Right kidney (tissue), 1 donor: Measurements from ENCODE around the gene ABAT.
"Not testable (repeated sequence)": the region's sequence is repeated elsewhere in the genome, so short reads cannot be mapped to it uniquely, and the experiment has no call there.

Experiments used
- DNase-seq: peaks from one replicate; pipeline ENCODE4 v3.0.0-alpha.2; 2016

The ABAT gene

DNA sequence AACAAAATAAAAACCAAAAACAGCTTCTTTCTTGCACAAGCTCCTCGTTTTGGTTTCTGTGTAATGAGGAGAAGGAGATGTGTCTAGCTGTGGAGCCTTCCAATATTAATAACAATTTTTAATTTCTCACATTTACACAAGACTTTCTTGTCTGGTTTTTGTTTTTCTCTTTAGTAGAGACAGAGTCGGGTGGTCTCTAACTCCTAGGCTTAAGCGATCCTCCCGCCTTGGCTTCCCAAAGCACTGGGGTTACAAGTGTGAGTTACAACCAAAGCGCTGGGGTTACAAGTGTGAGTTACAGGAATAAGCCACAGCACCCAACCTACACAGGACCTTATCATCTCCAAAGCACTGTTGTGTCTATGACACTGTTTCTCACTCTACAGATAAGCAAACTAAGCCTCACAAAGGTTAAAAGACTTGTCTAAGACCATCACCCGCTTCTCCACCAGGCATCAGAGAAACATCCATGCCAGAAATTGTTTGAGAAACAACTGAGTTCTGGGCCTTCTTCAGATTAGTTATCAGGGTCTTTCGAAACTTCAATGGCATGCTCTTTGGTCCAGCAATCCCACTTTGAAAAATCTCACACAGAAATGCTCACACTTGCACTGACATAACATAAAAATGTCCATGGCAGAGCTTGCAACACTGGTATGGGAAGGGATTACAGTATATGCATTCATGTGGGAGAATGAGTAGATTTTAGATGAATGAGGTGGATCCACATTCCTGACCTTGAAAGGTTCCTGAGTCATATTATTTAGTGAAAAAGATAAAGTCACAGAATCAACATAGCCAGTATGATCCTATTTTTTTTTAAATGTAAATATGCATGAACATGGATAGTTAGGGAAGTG is 3.9 kb downstream of the ABAT start:
- DNase-seq: no peak

DNA sequence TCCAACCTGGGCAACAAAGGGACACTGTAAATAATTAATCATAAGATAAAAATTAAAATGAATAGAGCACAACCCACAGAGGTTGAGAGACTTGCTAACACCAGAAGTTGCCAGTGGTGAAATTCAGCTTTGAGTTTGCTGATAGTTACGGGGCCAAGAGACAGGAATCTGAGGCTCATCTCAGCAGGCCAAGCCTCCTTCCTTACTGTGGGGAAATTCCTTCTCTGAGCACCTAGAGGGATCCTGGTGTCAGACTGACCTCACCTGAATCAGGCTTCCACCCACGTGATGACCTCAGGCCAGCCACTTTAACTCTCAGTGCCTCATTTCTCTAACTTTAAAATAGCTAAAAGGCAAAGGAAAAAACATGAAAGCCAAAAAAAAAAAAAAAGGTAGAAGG is 4.7 kb downstream of the ABAT start:
- DNase-seq: no peak

DNA sequence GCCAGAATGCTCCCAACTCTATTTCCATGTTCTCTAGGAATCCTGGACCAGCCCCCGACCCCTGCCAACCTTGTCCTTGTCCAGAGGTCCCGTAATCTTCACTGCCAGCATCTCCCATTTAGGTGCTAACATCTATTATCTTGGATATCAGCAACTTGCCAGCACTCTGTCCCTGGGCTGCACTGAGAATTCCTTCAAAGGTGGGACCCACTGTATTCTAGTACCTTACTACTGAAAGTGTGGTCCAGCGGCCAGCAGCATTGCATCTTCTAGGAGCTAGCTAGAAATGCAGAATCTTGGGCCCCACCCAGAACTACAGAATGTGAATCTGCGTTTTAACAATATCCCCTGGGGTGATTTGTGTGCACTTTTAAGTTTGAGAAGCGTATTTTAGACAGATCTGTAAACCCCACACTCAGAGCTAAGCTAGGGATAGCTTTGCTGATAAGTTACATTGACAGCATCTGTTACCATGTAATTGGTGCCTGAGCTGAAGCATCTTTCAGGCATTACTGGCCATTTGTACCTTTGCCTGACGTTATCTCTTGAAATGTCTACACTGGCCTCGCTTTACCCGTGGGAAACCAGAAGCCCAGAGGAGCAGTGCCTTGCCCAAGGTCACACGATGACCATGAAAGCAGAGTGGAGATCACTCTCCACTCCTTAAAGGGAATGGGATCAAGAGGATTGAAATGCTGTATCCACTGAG is 8.3 kb downstream of the ABAT start:
- no peak for DNase-seq

DNA sequence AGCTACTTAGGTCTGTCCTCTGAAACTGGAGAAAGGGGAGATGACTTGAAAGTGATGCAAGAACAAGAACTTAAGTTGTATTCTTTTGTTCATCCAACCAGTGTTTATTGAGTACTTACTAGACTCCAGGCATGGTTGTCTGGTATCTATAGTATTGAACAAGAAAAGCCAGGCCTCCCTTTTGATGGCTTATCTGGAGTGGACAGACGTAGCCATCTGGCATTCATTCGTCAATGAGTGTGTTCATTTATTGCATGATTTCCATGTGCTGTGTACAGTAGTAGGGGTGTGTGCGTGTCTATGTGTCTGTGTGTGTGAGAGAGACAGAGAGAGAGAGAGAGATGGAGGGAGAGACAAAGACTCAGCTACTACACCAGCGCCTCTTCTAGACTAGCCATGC is 9.2 kb downstream of the ABAT start:
- DNase-seq: no peak

DNA sequence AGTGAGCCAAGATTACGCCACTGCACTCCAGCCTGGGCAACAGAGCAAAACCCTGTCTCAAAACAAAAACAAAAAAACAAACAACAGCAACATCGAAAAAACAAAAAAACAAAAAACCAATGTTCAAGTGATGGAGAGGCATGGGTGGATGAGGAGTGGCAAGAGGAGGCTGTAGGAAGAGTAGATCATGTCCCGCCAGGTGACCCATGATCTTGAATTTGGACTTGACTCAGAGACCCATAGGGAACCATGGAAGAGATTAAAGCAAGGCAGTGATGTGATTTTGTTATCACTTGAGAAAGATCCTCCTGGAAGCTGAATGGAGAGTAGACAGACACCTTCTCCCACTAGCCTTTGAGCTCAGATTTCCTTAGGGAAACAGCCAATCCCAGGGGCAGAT is 11.2 kb downstream of the ABAT start:
- peak; percentile 9 for DNase-seq

DNA sequence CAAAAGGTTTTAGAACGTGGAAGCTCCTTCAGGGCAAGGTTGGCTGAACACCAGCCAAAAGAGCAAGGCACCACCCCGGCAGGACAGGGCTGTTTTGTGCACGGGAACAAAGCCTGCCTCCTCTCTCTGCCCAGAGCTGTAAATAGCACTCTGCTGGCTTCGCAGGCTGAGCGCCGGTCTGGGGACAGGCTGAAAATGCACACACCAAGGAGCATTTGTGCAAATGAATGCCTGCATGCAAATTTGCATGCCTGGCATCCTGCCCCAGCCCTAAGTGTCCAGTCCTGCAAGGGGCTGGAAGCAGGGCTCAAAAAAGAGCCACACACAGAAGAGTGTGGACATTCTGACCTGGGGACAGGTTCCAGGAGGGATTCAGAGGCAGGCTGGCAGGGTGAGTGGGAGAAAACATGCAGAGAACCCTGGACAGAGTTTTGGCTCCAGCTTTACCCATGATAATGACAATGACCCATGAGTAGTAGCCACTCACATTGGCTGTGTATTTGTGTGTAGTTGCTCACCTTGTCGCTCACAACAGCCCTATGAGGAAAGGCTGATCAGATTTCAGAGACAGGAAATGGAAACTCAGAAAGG is 11.7 kb downstream of the ABAT start:
- peak; percentile 37 for DNase-seq

DNA sequence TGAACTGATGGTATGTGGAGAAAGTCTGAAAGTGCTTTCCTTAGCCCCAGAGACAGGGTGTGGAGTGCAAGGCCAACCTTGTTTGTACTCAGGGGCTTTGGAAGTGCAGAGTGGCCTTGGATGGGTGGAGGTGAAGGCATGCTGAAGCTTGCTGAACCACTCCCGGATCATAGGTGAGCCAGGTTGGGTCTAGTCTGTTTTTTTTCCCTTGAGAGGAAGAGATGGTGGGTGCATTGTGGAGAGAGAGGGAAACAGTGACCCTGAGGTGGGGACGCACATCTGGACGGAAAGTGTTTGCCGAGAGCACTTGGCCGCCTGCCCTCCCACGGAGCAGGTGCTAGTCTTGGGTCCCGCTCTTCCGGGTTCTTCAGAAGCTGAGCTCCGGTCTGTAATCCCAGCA is 12.5 kb downstream of the ABAT start:
- DNase-seq: no peak

DNA sequence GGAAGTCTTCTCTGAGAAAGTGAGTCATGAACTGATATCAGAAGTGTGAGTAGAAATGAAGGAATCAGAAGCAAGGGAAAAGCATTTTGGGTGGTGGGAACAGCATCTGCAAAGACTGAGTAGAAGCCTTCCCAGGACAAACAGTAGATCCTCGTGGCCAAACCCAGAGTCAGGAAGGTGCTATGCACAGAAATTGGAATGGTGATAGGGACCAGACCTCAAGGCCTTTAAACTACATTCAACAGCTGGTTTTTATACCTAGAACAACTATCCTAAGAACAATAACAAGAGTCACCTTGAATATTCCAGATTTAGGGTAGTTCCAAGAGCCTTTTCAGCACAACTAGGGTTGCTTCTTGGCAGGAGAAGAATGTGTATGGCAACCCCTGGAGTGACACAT is 15.3 kb downstream of the ABAT start:
- DNase-seq: no peak

DNA sequence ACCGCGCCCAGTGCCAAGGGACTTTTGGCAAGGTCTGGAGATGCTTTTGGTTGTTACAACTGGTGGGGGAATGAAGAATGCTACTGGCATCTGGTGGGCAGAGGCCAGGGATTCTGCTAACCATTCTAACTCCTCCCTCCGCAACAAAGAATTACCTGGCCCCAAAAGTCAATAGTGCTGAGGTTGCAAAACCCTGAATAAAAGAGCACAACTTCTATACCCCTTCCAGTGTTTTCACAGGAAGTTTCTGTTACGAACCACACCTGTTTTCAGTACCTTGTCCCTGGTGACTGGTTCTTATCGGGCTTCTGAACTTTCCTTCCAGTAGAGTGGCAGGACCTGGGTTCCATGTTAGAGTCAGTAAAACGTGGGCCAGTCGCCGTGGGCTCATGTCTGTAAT is 17.3 kb downstream of the ABAT start:
- no peak for DNase-seq

DNA sequence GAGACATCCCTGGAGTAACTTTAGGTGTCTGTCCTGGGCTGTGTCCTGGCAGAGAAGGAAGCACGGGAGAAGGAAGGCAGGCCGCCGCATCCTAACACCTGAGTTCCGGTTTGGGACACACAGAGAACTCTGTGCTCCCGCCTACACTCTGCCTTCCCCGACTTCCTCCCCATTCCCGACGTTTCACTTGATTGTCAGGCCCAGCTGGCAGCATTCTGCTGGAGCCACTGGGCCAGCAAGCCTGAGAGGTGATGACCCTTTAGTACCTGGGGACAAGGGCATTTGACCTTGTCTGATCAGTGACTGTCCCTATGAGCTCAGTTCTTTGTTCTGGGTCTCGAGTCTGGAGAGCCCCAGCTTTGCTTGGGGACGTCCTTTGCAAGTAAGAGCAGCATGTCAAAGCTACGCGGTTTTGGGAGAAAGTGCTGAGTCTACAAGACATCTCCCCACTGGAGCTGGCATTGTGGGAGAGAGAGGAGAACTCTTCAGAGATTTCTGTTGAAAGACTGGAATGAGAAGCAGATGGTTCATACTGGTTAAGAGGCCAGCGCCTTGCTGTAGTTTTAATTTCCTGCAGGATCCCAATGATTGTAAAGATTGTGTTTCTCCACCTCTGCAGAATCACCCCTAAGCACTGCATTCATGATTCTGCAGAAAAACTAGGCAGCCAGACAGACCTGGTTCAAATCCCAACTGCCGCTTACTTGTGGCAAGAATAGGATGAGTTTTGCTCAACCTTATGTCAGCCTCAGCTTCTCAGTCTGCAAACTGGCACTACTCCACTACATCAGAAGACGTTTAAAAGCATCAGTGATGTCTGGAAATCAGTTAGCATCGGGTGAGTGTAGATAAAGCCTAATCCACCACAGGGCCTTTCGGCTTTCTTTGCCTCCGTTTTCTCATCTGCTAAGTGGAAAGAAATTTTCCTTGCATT is 20.6 kb downstream of the ABAT start:
- DNase-seq: no peak

DNA sequence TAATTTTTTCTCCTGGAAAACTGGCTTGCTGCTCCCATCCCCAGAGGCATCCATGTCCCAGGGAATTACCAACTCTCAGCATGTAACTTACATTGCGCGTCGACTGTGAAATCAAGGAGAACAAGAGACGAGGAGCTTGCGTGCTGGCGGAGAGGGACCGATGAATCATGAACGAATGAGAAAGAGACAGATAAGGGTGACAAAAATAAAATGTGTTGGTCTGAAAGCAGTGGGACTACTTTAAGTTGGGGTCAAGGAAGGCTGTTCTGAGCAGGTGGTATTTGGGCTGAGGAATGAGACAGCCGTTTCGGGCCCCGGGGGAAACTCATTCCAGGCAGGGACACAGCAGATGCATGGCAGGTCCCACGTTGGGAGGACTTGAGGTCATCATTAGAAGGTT is 22.5 kb downstream of the ABAT start:
- DNase-seq: no peak

DNA sequence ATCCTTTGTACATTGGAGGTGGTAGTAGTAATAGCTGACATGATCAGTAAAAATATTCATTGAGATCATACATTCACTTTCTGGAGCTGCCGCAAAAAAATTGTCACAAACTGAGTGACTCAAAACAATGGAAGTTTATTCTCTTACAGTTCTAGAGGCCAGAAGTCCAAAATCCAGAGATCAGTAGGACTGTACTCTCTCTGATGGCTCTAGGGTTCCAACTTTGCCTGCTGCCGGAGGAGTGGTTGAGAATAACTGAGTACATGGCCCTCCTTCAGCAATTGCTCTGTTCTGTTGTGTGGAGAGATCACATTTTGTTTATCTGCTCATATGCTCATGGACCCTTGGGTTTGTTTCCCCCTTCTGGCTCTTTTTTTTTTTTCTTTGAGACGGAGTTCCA is 23.5 kb downstream of the ABAT start:
- DNase-seq: no peak

DNA sequence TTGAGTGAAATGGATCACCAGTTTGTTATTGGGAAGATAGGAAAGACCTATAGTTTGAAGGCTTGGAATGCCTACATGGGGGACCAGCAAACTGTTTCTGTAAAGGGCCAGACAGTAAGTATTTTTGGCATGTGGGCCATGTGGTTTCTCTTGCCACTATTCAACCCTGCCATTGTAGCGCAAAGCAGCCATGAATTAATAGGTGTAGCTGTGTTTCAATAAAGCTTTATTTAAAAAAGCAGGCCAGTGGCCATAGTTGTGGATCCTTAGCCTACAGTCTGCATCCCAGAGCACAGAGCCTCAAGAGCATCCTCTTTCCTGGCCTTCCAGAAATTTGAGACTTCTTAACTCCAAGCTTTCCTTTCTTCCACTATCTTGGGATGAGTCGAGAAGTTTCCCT is 29.3 kb downstream of the ABAT start:
- DNase-seq: no peak

DNA sequence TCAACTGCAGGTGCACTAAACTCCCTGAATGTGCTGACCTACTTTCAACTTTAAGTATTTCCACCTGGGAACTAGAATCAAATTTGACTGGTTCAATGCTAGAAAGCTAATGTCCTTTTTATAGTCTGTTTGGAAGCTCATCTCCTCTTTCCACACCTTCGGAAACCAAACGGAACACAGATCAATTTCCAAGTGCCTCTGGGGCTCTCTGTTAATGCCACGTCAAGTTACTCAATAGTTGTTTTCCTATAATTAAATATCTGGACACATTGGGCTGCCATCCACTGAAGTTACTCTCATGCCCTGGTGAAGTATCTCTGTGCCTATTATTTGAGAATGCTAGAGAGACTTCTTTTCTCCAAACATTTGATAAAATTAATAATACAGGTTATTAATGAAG is 29.7 kb downstream of the ABAT start:
- DNase-seq: no peak

DNA sequence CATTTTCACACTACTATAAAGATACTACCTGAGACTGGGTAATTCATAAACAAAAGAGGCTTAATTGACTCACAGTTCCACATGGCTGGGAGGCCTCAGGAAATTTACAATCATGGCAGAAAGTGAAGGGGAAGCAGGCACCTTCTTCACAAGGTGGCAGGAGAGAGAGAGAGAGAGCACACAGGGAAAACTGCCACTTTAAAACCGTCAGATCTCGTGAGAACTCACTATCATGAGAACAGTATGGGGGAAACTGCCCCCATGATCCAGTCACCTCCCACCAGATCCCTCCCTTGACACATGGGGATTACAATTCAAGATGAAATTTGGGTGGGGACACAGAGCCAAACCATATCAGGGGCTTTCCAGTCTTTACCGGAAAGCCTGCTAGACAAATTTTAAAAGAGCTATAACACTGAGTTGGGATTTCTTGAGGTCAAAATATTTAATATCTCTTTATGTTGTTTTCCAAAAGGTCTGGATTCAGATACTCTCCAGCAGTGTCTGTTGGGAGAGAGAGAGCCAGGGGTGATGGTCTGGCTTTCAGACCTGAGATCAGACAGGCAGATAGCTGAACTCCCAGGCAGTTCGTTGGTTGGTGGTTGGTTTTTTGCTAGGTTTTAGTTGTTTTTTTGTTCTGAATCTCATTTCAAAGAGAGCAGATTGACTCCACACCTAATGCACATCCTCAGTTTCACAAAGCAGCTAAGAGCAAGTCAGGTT is 30.8 kb downstream of the ABAT start:
- DNase-seq: not testable (repeated sequence)

DNA sequence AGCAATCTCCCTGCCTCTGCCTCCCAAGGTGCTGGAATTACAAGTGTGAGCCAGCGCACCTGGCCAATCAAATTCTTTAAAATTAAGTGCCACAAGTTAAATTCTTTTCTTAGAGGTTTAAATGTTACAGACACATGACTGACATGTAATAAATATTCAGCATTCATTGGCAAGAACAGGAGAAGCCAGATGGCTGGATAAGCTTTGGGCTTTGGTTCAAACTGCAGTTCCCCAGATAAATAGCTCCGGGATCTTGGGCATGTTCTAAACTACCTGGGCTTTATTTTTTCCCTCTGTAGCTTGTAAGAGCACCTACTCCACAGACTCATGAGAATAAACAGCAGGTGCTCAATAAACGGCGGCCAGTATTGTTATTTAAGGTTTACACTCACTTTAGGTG is 34.1 kb downstream of the ABAT start:
- DNase-seq: no peak

DNA sequence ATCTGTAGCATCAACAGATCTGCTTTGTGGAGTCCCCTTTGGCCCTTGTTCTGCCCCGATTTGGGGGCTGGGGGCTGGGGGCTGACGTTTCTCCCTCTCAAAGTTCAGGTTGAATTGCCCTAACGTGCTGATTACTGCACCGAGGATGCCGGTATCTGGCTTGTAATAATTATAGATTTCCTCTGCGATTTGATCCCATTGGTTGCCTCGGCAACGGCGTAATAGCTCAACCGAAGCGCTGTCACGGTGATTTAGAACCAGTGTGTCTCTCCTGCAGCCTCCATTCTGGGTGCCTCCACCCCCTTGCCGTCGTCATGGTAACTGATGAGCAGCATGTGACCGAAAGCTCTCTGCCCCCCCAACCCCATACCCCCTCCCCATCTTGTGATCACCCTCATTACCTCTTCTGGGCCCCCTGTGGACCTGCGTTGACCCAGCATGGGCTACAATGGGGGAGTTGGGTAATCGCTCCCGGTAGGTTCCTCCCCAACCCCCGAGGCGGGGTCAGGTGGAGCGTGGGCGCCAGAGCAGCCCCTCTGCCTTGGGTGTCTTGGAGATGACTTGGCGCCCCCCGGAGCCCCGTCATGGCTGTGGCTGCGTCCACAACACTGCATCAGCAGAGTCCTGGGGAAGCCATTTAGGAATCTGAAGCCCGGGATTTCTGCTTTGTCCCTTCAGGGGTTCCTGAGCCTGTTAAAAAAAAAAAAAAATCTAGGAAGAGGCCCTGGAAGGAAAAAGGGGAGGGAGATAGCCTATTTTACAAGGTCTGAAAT is 38.4 kb downstream of the ABAT start:
- DNase-seq: peak; percentile 47

DNA sequence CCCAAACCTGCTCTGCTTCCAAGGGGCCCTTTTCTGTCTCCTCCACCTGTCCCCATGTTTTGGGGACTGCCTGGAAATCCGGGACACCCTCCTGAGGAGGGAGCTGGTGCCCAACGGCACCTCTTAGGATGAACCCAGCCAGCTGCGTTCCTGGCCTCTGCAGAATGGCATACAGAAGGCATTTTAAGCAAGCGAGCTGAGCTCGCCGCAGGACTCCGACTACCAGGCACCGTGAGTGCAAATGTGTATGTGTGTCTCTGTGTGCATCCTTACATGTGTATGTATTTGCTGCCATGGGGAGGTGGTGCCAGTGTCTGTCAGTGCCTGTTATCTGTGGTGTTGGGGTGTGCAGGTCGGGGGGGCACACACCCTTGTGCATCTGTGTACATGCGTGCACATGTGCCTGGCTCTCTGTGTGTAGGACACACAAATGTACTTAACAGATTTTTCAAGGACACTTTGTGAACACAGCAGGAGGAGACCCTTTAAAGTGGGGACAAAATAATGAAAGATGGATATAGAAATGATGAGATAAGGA is 39.3 kb downstream of the ABAT start:
- DNase-seq: no peak

DNA sequence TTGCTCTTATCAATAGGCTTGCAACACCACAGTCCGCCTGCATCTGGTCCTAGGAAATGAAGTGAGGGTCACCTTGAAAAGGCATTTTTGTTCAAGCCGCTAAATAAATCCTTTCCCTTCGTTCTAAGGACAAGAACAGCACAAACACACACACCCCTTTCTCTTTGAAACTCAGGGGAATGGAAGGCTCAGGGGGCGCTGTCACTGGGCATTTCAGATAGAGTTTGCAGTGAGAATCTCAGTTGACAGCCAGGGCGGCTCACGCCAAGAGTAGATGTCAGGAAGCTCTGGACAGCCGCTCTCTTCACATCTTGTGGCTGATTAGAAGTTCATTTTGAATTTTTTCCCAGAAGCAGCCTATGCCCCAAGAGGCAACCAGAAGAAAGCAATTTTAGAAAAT is 39.8 kb downstream of the ABAT start:
- DNase-seq: no peak

DNA sequence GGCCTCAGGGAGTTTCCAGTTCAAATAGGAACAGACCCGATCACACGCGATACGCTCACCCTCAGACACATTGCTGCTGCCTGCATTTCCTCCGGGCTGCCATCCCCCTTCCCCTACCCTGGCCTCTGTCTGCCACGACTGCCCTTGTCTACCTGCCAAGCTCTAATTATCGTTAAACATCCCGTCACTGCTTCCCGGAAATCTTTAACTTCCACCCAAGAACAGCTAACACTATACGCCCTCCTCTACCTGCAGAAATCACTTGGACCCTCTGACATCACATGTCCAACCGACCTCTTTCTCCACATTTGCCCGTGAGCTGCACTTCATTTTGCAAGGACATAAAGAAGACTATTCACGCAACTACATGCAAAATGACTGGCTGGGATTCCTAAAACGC is 40.4 kb downstream of the ABAT start:
- DNase-seq: no peak

DNA sequence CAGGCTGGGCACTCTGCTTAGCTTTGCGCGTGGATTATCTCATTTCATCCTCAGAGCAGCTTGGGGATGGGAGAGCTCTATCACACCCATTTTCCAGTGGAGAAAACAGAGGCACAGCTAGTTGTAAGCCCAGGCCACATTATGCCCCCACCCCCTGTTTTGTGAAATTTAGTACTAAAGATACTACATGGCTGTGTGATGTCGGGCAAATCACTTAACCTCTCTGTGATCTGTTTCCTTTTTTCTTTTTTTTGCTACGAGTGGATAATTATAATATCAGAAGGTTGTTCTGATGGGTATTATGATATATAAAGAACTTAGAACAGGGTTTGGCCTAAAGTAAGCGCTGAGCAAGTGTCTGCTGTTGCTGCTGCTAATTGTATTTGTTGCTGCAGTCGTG is 41.6 kb downstream of the ABAT start:
- no peak for DNase-seq
